PFSK-1 (cell line): ENCODE data around the gene OFD1.

ENCODE experiments used
- POLR2AphosphoS5 ChIP-seq: IDR thresholded peaks from 2 replicates; pipeline ENCODE4 v1.6.1; 2012; ENCODE audit warnings: low read depth, mild to moderate bottlenecking, control low read depth, low read length, moderate library complexity
- SIN3A ChIP-seq: IDR thresholded peaks from 2 replicates; pipeline ENCODE4 v1.6.1; 2012; ENCODE audit warnings: mild to moderate bottlenecking, low read length, moderate library complexity, borderline replicate concordance; ENCODE audit not compliant: insufficient read depth

- no peak for TF ChIP-seq SIN3A
- TF ChIP-seq POLR2AphosphoS5 = no peak
These were observed 34.4 kb downstream of the OFD1 start for GRCh38 chrX:13768939-13769338.
